ENCODE data around the gene YTHDF1.

DNA sequence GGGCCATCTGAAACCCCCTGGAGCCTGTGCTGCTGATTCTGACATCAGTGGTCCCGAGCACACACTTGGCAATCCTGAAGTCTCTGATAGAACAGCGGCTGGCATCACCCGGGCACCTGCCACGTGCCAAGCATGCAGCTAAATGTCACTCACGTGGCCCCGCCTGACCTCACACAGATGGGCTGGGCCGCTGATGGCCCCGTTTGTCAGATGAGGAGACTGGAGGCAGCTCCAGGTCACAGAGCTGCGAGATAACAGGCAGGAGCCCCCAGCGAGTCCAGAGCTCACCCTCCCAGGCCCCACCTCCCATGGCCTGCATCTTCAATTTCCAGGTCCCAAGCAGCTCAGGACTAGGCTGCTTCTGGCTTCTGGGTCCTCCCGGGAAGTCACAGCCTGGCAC, 67.2 kb downstream of the YTHDF1 start:
- TF ChIP-seq RARB (CRISPR knock-in tag; IDR thresholded peaks at IDR 0.05) (no peak), PPARA (CRISPR knock-in tag; IDR thresholded peaks at IDR 0.05; ENCODE audit: borderline replicate concordance) (no peak), ZNF70 (CRISPR knock-in tag; IDR thresholded peaks at IDR 0.05) (no peak), TCF4 (CRISPR knock-in tag; IDR thresholded peaks at IDR 0.05; ENCODE audit: borderline replicate concordance) (no peak), ZNF565 (CRISPR knock-in tag; conservative IDR thresholded peaks at IDR 0.05; ENCODE audit: low read depth) (no peak), GLIS3 (CRISPR knock-in tag; IDR thresholded peaks at IDR 0.05) (no peak), ZNF8 (CRISPR knock-in tag; IDR thresholded peaks at IDR 0.05) (no peak), ZFP3 (CRISPR knock-in tag; IDR thresholded peaks at IDR 0.05) (no peak), ISL1 (CRISPR knock-in tag; IDR thresholded peaks at IDR 0.05) (no peak), ARNTL (CRISPR knock-in tag; IDR thresholded peaks at IDR 0.05; ENCODE audit: borderline replicate concordance, low read depth) (no peak), CREB5 (CRISPR knock-in tag; IDR thresholded peaks at IDR 0.05; ENCODE audit: low read depth) (no peak)
- TF ChIP-seq, protein P1, sequence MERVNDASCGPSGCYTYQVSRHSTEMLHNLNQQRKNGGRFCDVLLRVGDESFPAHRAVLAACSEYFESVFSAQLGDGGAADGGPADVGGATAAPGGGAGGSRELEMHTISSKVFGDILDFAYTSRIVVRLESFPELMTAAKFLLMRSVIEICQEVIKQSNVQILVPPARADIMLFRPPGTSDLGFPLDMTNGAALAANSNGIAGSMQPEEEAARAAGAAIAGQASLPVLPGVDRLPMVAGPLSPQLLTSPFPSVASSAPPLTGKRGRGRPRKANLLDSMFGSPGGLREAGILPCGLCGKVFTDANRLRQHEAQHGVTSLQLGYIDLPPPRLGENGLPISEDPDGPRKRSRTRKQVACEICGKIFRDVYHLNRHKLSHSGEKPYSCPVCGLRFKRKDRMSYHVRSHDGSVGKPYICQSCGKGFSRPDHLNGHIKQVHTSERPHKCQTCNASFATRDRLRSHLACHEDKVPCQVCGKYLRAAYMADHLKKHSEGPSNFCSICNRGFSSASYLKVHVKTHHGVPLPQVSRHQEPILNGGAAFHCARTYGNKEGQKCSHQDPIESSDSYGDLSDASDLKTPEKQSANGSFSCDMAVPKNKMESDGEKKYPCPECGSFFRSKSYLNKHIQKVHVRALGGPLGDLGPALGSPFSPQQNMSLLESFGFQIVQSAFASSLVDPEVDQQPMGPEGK (CRISPR knock-in tag; IDR thresholded peaks at IDR 0.05; ENCODE audit: borderline replicate concordance) = no peak
- TF ChIP-seq, protein P2, sequence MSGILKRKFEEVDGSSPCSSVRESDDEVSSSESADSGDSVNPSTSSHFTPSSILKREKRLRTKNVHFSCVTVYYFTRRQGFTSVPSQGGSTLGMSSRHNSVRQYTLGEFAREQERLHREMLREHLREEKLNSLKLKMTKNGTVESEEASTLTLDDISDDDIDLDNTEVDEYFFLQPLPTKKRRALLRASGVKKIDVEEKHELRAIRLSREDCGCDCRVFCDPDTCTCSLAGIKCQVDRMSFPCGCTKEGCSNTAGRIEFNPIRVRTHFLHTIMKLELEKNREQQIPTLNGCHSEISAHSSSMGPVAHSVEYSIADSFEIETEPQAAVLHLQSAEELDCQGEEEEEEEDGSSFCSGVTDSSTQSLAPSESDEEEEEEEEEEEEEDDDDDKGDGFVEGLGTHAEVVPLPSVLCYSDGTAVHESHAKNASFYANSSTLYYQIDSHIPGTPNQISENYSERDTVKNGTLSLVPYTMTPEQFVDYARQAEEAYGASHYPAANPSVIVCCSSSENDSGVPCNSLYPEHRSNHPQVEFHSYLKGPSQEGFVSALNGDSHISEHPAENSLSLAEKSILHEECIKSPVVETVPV (CRISPR knock-in tag; IDR thresholded peaks at IDR 0.05) = no peak
- TF ChIP-seq, protein P3, sequence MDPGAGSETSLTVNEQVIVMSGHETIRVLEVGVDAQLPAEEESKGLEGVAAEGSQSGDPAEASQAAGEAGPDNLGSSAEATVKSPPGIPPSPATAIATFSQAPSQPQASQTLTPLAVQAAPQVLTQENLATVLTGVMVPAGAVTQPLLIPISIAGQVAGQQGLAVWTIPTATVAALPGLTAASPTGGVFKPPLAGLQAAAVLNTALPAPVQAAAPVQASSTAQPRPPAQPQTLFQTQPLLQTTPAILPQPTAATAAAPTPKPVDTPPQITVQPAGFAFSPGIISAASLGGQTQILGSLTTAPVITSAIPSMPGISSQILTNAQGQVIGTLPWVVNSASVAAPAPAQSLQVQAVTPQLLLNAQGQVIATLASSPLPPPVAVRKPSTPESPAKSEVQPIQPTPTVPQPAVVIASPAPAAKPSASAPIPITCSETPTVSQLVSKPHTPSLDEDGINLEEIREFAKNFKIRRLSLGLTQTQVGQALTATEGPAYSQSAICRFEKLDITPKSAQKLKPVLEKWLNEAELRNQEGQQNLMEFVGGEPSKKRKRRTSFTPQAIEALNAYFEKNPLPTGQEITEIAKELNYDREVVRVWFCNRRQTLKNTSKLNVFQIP (CRISPR knock-in tag; IDR thresholded peaks at IDR 0.05; ENCODE audit: borderline replicate concordance, low read depth) = no peak
